C4-2B (cell line): ENCODE data around the gene TBK1.

Experiments
- ZFX ChIP-seq: fragments of 450-650 bp; IDR thresholded peaks from 2 replicates; pipeline ENCODE4 v1.6.1; 2017
- TF ChIP-seq, protein P1 (sequence below): fragments of 450-650 bp; conservative IDR thresholded peaks from 2 replicates; pipeline ENCODE4 v1.5.1; 2017; ENCODE audit warnings: mild to moderate bottlenecking

DNA sequence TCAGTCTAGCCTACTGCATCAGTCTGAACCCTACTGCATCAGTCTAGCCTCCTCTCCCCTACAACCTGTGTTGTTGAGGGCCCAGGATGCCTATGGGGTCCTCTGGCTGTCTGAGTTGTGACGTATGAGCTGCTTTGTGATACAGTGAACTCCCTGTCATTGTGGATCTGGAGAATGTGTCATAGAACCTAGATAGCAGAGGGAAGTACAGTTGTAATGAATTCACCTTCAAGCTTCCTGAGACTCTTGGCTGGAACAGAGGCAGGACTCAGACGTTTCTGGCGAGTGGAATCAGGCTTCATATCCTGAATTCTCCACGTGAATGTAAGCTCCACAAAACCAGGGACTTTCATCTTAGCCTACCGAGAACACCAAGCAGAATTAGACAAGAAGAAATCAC is 17.0 kb downstream of the TBK1 start:
- TF ChIP-seq, protein P1, sequence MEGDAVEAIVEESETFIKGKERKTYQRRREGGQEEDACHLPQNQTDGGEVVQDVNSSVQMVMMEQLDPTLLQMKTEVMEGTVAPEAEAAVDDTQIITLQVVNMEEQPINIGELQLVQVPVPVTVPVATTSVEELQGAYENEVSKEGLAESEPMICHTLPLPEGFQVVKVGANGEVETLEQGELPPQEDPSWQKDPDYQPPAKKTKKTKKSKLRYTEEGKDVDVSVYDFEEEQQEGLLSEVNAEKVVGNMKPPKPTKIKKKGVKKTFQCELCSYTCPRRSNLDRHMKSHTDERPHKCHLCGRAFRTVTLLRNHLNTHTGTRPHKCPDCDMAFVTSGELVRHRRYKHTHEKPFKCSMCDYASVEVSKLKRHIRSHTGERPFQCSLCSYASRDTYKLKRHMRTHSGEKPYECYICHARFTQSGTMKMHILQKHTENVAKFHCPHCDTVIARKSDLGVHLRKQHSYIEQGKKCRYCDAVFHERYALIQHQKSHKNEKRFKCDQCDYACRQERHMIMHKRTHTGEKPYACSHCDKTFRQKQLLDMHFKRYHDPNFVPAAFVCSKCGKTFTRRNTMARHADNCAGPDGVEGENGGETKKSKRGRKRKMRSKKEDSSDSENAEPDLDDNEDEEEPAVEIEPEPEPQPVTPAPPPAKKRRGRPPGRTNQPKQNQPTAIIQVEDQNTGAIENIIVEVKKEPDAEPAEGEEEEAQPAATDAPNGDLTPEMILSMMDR: no peak
- no peak for TF ChIP-seq ZFX
